ENCODE results near the gene YWHAG. TPM values are rescaled to one million over a fixed set of nuclear protein-coding genes. Genes with fewer than 3 reads are reported as not detected.
A peak's percentile ranks its signal among the peaks of the same experiment; 100 is the strongest.
"Not testable (repeated sequence)": the region's sequence is repeated elsewhere in the genome, so short reads cannot be mapped to it uniquely, and the experiment has no call there.

The YWHAG gene
- total RNA-seq, 2 donors from 2014 or later = 103 to 143 TPM

DNA sequence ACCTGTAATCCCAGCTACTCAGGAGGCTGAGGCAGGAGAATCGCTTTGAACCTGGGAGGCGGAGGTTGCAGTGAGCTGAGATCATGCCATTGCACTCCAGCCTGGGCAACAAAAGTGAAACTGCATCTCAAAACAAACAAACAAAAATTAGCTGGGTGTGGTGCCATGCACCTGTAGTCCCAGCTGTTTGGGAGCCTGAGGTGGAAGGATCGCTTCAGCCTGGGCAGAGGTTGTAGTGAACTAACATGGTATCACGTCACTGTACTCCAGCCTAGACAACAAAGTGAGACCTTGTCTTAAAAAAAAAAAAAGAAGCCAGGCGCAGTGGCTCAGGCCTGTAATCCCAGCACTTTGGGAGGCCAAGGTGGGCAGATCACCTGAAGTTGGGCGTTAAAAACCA is 29.0 kb upstream of the YWHAG start:
- not testable (repeated sequence) for ATAC-seq; H3K27ac Mint-ChIP-seq; H3K36me3 Mint-ChIP-seq; H3K9me3 Mint-ChIP-seq; DNase-seq (ENCODE audit: low spot score in 2 of 2)

- ATAC-seq (no peak), DNase-seq (ENCODE audit: low spot score in 2 of 2) (no peak)
- no peaks in the 10 kb centered on the region for H3K9me3 Mint-ChIP-seq
- no peak overlapping the region for H3K27ac Mint-ChIP-seq
- H3K36me3 Mint-ChIP-seq = no peaks in the 10 kb centered on the region
These were observed 28.0 kb upstream of the YWHAG start for GRCh38 chr7:76386691-76387260.

GRCh38 chr7:76383089-76383944 is 24.5 kb upstream of the YWHAG start:
- ATAC-seq (no peak), DNase-seq (ENCODE audit: low spot score in 2 of 2) (no peak)
- H3K27ac Mint-ChIP-seq = no peak overlapping the region
- H3K36me3 Mint-ChIP-seq = no peaks in the 10 kb centered on the region
- no peaks in the 10 kb centered on the region for H3K9me3 Mint-ChIP-seq

GRCh38 chr7:76381814-76382213 is 23.0 kb upstream of the YWHAG start:
- ATAC-seq = no peak
- H3K9me3 Mint-ChIP-seq = no peaks in the 10 kb centered on the region

DNA sequence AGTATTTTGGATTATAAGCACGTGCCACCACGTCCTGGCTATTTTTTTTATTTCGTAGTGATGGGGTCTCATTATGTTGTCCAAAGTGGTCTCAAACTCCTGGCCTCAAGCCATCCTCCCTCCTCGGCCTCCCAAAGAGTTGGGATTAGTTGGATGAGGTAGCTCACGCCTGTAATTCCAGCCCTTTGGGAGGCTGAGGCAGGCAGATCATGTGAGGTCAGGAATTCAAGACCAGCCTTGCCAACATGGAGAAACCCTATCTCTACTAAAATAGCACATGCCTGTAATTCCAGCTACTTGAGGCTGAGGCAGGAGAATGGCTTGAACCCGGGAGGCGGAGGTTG is 21.8 kb upstream of the YWHAG start:
- Mint-ChIP-seq H3K27ac (peak overlapping the region in 1 of 2 donors; percentile 71), H3K9me3 (no peaks in the 10 kb centered on the region), H3K36me3 (no peaks in the 10 kb centered on the region)
- ATAC-seq (no peak), DNase-seq (ENCODE audit: low spot score in 2 of 2) (no peak)

More at GRCh38 chr7:76381814-76382213, 23.0 kb upstream of the YWHAG start:
- H3K36me3 Mint-ChIP-seq = no peaks in the 10 kb centered on the region
- H3K27ac Mint-ChIP-seq = no peak overlapping the region
- DNase-seq (ENCODE audit: low spot score in 2 of 2) = no peak

GRCh38 chr7:76377186-76377918 is 18.6 kb upstream of the YWHAG start:
- H3K36me3 Mint-ChIP-seq = no peaks in the 10 kb centered on the region
- no peak overlapping the region for H3K27ac Mint-ChIP-seq
- no peak for DNase-seq (ENCODE audit: low spot score in 2 of 2)
- ATAC-seq = no peak
- H3K9me3 Mint-ChIP-seq = no peaks in the 10 kb centered on the region

DNA sequence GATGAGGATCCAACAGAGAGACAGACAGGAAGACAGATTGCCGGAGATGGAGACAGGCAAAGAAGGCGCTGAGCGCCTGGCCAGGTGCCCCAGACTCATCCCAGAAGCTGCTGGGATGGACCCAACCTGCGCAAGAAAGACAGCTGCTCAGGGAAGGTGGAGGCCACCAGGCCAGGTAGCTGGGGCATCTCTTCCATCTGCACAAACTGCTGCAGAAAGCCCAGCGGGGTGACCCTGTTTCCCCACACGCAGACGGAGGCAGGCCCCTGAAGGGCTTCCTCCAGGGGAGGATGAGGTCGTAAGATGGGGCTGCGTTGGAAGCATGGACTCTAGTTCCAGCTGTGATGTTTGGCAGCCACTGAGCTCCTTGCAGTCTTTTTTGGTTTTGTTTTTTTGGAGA is 16.5 kb upstream of the YWHAG start:
- Mint-ChIP-seq H3K36me3 (no peaks in the 10 kb centered on the region), H3K27ac (no peak overlapping the region), H3K9me3 (no peaks in the 10 kb centered on the region)
- no peak for ATAC-seq
- DNase-seq (ENCODE audit: low spot score in 2 of 2) = no peak

DNA sequence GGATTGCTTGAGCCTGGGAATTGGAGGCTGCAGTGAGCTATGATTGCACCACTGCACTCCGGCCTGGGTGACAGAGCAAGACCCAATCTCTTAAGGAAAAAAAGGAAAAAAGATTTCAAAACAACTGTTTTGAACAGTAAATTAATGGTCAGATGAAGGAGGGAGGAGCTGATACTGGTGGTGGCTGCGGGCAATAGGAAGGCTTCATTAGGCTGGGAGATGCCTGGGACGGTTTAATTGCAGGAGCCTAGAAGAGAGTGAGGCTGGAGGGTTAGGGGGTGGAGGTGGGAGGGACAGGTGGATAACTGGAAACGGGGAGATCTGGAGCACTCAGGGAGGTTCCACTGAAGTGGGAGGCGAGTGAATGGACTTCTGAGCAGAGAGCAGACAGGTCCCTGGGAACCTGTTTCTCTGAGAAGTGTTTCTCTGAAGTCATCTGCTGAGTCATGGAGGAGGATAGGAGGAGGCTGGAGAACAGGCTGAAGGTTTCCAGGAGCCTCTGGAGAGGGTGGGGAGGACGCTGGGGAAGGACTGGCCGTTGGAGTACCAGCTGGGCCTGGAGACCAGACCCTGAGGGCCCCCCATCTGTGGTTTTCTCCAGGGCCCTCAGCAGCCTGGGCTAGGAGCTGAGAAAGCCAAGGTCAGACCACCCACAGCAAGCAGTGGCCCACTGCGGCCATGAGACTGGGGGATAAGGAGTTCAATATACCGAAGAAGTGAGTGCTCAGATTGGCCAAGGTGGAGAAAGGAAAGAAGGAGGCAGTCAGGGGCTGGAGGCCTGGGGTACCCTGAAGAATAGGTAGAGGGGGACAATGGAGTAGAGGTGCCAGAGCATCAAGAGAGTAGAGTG is 14.4 kb upstream of the YWHAG start:
- H3K27ac Mint-ChIP-seq = peak overlapping the region in 1 of 2 donors; percentile 46
- ATAC-seq (no peak), DNase-seq (ENCODE audit: low spot score in 2 of 2) (no peak)
- H3K9me3 Mint-ChIP-seq = no peaks in the 10 kb centered on the region
- H3K36me3 Mint-ChIP-seq = no peaks in the 10 kb centered on the region

- Mint-ChIP-seq H3K27ac (no peak overlapping the region), H3K9me3 (no peaks in the 10 kb centered on the region), H3K36me3 (no peaks in the 10 kb centered on the region)
- DNase-seq (ENCODE audit: low spot score in 2 of 2) = no peak
- no peak for ATAC-seq
These were observed 12.6 kb upstream of the YWHAG start for GRCh38 chr7:76371396-76371795.

GRCh38 chr7:76369018-76369417 is 10.2 kb upstream of the YWHAG start:
- no peaks in the 10 kb centered on the region for H3K9me3 Mint-ChIP-seq
- DNase-seq (ENCODE audit: low spot score in 2 of 2) (no peak), ATAC-seq (no peak)
- no peak overlapping the region for H3K27ac Mint-ChIP-seq
- no peaks in the 10 kb centered on the region for H3K36me3 Mint-ChIP-seq

DNA sequence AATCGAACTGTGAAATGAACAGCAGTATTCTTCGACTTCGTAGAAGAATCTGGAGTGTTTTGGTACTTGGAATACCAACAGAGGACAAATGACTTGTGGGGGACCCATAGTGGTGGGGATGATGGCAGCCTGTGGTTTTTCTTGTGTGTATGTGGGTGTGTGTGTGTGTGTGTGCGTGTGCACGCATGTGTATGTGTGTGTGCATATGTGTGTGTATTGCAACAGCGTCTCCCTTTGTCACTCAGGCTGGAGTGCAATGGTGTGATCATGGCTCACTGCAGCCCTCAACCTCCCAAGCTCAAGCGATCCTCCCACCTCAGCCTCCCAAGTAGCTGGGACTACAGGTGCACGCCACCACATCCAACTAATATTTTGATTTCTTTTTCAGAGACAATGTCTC is 9.4 kb upstream of the YWHAG start:
- ATAC-seq (no peak), DNase-seq (ENCODE audit: low spot score in 2 of 2) (no peak)
- H3K36me3 Mint-ChIP-seq = no peaks in the 10 kb centered on the region
- no peak overlapping the region for H3K27ac Mint-ChIP-seq
- H3K9me3 Mint-ChIP-seq = no peaks in the 10 kb centered on the region

GRCh38 chr7:76364198-76364584 is 5.4 kb upstream of the YWHAG start:
- peak in 1 of 2 donors; percentile 30 for ATAC-seq
- no peaks in the 10 kb centered on the region for H3K9me3 Mint-ChIP-seq
- no peaks in the 10 kb centered on the region for H3K36me3 Mint-ChIP-seq
- DNase-seq (ENCODE audit: low spot score in 2 of 2) = no peak
- peak overlapping the region; percentile 65 to 73 for H3K27ac Mint-ChIP-seq

DNA sequence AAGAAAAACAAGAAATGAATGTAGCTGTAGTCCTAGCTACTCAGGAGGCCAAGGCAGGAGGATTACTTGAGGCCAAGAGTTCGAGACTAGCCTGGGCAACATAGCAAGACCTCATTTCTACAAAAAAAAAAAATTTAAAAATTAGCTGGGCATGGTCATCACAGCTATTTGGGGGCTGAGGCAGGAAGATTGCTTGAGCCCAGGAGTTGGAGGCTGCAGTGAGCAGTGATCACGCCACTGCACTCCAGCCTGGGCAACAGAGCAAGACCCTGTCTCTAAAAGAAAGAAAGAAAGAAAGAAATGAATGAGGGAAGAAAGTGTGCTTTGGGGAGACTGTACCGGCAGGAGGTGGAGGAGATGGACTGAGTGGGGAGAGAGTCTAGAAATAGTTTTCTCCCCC is 5.0 kb upstream of the YWHAG start:
- ATAC-seq, H3K36me3 Mint-ChIP-seq: not testable (repeated sequence)

DNA sequence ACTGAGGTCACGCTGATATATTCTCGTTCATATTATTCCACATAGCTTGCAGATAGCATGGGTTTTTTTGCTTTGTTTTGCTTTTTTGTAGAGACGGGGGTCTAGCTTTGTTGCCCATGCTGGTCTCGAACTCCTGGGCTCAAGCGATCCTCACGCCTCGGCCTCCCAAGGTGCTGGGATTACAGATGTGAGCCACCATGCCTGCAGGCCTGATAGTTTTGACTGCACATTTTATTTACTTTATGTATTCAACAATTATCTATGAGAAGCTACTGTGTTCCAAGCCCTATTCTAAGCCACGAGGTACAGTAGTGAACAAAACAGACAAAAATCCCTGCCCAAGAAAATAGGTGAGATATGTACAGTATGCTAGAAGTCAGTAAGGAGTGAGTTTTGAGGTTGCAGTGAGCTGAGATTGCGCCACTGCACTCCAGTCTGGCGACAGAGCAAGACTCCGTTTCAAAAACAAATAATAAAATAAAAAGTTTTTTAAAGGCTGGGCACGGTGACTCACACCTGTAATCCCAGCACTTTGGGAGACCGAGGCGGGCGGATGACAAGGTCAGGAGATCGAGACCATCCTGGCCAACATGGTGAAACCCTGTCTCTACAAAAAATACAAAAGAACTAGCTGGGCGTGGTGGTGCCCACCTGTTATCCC is 1.3 kb upstream of the YWHAG start:
- DNase-seq (ENCODE audit: low spot score in 2 of 2) = no peak
- ATAC-seq = no peak
- no peaks in the 10 kb centered on the region for H3K9me3 Mint-ChIP-seq
- H3K27ac Mint-ChIP-seq = peak overlapping the region; percentile 96 to 97
- H3K36me3 Mint-ChIP-seq = peaks cover 24 to 30% of the 10 kb centered on the region in 2 donors

More for the DNA sequence above, 5.0 kb upstream of the YWHAG start:
- not testable (repeated sequence) for H3K9me3 Mint-ChIP-seq; DNase-seq (ENCODE audit: low spot score in 2 of 2); H3K27ac Mint-ChIP-seq

DNA sequence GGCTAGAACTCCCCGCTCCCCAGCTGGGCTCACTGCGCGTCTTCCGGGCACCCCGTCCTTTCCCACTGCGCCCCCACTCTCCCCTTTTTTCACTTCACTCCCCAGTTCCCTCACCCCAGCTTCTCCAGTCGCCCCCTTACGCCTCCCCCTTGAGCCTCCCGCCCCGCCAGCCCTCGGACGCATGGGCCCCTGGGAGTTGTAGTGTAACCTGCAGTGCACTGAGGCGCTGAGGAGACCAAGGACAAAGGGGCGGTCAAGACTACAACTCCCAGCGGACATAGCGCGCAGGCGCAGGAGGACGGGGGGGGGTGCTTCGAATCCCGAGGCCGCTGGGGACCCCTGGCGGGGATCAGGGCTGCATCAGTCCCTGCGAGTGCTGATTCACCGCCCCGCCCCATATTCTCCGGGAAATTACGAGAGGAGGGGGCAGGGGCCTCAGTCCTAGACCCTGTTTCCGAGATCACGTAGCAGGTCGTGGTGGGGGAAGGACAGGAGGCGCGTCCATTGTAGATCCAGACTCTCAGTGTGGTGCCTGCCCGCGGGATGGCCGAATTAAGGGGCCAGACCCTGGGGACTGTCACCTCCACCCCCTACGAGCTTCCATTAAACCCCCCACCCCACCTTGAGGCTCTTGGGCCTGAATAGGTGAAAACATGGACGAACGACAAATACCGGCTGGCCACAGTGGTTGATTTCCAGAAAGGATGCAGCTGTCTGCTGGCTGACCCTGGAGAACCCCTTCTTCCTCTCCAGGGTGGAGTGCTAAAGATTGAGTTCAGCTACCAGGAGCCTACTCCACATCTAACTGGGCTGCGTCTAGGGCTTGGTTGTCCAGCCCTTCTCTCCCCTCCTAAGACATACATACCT is 553 bp upstream of the YWHAG start:
- Mint-ChIP-seq H3K36me3 (peaks cover 29 to 37% of the 10 kb centered on the region in 2 donors), H3K9me3 (no peaks in the 10 kb centered on the region), H3K27ac (peak overlapping the region; percentile 96 to 97)
- DNase-seq (ENCODE audit: low spot score in 2 of 2) (peak; percentile 91 to 94), ATAC-seq (peak; percentile 90 to 95)

Data from activated naive CD4-positive, alpha-beta T cell treated with anti-CD3 and anti-CD28 coated beads, Interleukin-2, amount 50 U/mL, for 72 hours (primary cell).